ENCODE data around the gene NATD1.

GRCh38 chr17:21235921-21236320, 17.3 kb downstream of the NATD1 start:
- no peak for TF ChIP-seq TAF1 (IDR thresholded peaks at IDR 0.05; ENCODE audit: borderline replicate concordance, low read depth, low read length)
- TF ChIP-seq MXI1 (IDR thresholded peaks at IDR 0.05; ENCODE audit: low read depth, low read length) = no peak
- no peak for TF ChIP-seq CTCF (IDR thresholded peaks at IDR 0.05)

All from SK-N-SH (cell line).